Measurements from ENCODE around the gene FEM1B. TPM values are rescaled to one million over a fixed set of nuclear protein-coding genes. Genes with fewer than 3 reads are reported as not detected.

Gene FEM1B
- total RNA-seq, 1 donor from 2014 or later = 20.2 TPM

DNA sequence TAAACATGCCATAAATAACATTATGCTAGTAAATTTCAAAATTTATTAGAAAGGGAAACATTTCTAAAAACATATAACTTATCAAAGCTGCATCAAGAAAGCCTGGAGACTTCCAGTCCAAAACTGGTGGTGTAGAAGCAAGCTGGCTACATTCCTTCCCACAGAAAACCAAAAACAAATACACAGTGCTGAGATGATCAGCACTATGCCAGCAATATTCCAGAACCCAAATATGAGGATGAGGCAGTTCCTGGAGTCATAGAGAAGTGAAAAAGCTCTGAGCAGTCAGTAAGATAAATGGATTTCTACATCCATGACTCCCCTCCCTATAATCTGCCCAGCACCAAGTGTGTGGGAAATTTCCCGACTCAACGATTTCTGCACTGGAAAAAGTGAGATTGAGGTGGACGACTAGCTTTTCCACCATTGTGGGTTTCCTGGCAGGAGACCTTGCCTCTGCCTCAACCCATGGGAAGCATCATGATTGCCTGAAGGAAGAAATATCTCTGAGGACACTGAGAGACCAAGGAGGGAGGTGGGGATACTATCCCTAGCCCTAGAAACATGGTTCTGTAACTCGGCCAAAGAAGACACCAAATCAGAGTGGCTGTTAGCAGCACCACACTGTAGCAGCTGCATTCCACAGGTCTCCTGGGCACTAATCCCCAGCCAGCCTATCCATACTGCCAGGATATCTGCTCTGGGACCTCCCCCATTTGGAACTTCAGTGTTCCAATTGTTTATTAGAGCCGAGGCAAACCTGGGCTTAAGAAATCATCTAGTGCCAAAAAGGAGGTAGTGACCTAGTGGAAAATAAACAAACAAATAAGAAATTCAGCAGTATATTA, 36.2 kb upstream of the FEM1B start:
- no peak overlapping the region for H3K4me3 ChIP-seq (ENCODE audit: low read depth, low read length)
- no peak for DNase-seq (ENCODE audit: low read depth)
- TF ChIP-seq, protein P1, sequence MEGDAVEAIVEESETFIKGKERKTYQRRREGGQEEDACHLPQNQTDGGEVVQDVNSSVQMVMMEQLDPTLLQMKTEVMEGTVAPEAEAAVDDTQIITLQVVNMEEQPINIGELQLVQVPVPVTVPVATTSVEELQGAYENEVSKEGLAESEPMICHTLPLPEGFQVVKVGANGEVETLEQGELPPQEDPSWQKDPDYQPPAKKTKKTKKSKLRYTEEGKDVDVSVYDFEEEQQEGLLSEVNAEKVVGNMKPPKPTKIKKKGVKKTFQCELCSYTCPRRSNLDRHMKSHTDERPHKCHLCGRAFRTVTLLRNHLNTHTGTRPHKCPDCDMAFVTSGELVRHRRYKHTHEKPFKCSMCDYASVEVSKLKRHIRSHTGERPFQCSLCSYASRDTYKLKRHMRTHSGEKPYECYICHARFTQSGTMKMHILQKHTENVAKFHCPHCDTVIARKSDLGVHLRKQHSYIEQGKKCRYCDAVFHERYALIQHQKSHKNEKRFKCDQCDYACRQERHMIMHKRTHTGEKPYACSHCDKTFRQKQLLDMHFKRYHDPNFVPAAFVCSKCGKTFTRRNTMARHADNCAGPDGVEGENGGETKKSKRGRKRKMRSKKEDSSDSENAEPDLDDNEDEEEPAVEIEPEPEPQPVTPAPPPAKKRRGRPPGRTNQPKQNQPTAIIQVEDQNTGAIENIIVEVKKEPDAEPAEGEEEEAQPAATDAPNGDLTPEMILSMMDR (conservative IDR thresholded peaks at IDR 0.05; ENCODE audit: low read depth, low read length) = no peak

DNA sequence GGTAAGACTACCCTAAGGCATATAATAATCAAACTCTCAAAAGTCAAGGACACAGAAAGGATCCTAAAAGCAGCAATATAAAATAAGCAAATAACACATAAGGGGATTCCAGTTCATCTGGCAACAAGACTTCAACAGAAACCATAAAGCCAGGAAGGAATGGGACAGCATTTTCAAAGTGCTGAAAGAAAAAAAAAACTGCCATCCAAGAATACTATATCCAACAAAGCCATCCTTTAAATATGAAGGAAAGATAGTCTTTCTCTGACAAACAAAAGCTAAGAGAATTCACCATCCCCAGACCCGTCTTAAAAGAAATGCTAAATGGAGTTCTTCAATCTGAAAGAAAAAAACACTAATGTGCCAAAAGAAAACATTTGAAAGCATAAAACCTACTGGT, 33.3 kb upstream of the FEM1B start:
- H3K4me3 ChIP-seq (ENCODE audit: low read depth, low read length) = no peak overlapping the region
- TF ChIP-seq, protein P1 (conservative IDR thresholded peaks at IDR 0.05; ENCODE audit: low read depth, low read length) = no peak
- no peak for DNase-seq (ENCODE audit: low read depth)

DNA sequence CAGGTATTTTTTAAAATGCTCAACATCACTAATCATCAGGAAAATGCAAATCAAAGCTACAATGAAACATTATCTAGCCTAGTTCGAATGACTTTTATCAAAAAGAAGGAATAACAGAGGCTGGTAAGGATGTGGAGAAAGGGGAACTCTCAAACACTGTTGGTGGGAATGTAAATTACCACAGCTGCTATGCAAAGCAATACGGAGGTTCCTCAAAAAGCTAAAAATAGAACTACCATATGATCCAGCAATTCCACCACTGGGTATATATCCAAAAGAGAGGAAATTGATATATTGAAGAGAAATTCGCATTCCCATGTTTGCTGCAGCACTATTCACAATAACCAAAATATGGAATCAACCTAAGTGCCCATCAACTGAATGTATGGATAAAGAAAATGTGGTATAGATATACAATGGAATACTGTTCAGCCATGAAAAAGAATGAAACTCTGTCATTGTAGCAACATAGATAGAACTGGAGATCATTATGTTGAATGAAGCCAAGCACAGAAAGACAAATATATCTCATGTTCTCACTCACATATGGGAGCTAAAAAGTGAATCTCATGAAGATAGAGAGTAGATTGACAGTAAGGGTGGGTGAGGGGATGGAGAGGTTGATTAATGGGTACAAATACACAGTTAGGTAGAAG, 28.4 kb upstream of the FEM1B start:
- TF ChIP-seq, protein P1 (conservative IDR thresholded peaks at IDR 0.05; ENCODE audit: low read depth, low read length) = no peak
- H3K4me3 ChIP-seq (ENCODE audit: low read depth, low read length) = no peak overlapping the region
- DNase-seq (ENCODE audit: low read depth) = no peak

DNA sequence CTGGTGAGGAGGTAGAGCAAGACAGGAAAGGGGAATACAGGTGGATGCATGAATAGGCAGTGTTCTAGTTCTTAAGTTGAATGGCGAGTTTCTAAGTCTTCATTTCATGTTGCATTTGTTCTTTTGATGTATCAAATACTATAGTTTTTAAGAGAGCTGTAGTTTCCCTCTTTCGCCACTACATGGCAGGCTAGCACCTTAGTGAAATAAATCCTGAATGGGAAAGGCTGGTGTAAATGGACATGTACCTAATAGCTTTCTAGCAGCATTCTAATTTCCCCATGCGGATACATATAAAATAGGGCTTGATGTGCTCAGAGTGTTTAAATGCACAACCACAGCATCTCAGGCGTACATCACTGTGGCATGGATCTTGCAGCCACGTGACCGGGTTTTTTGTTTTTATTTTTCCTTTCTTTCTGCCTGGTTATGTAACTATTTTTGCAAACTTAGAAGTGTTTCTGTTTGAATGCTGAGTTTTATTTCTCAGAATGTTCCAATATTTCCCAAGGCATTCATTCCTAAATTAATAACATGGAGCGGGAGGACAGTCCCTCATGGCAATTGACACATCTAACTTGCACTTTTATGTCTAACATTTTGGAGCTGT, 24.5 kb upstream of the FEM1B start:
- TF ChIP-seq, protein P1 (conservative IDR thresholded peaks at IDR 0.05; ENCODE audit: low read depth, low read length) = peak; percentile 88
- H3K4me3 ChIP-seq (ENCODE audit: low read depth, low read length) = no peak overlapping the region
- no peak for DNase-seq (ENCODE audit: low read depth)

DNA sequence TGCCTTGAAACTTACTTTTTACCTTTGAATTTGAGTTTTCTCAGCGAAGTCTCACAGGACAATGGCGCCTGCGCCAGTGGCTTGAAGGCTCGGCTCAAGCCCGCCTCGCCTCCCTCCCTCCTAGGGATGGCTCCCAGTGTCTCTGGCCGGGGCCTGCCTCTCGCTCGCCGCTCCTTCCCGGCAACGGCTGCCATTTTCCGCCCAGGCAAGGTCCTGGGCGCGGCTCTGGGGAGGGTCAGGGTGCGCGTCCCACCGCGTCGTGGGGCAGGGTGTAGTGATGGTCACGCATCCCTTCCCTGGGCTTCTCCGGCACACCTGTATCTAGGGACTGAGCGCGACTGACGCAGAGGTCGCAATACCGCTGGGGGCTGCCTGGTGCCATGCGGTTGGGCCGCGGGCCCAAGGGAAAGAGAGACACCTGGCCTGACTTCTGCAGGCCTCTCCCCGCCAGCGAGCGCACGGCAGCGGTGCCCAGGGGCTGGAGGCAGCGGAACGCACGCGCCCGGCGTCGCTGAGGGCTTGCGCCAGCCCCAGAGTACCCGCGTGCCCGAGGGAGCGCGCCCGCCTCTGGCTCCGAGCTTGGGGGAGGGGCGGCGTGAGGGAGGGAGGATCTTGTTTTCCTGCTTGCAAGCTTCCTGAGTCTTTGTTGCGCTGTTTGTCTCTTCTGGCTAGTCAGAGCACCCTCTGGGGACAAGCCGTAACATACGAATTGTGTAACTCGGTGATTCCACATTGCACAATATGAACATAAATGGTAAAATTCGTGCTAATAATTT, 20.7 kb upstream of the FEM1B start:
- TF ChIP-seq, protein P1 (conservative IDR thresholded peaks at IDR 0.05; ENCODE audit: low read depth, low read length) = no peak
- no peak for DNase-seq (ENCODE audit: low read depth)
- H3K4me3 ChIP-seq (ENCODE audit: low read depth, low read length) = peak overlapping the region; percentile 73

DNA sequence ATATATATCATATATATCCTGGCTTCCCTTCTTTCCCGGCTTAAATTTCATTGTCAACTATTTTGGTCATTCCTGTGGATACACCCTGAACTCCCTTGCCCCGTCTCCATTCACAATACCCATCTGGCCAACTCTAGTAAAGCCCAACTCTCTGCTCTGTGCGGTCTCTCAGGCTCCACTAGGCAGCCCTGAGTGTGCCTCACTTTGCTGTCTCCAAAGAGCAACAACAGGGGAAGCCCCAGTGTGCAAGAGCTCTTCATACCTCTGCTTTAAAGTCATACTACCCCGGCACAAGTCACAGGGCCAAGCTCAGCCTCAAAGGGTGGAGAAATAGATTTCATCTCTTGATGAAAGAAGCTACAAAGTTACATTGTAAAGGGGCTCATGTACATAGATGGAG, 18.9 kb upstream of the FEM1B start:
- H3K4me3 ChIP-seq (ENCODE audit: low read depth, low read length) = no peak overlapping the region
- DNase-seq (ENCODE audit: low read depth) = no peak
- TF ChIP-seq, protein P1 (conservative IDR thresholded peaks at IDR 0.05; ENCODE audit: low read depth, low read length) = no peak
